IPS-18a (cell line): ENCODE data around the gene TMPRSS11D.

ENCODE experiments used
- H3K27ac ChIP-seq: one replicate; pipeline ENCODE4 v1.5.1; 2013; ENCODE audit warnings: low read length
- H3K27me3 ChIP-seq: one replicate; pipeline ENCODE4 v1.6.1; 2013; ENCODE audit warnings: mild to moderate bottlenecking, low read length; ENCODE audit not compliant: control insufficient read depth, insufficient read depth
- H3K36me3 ChIP-seq: one replicate; pipeline ENCODE4 v1.6.1; 2013; ENCODE audit warnings: low read depth, low read length; ENCODE audit not compliant: control insufficient read depth
- H3K4me1 ChIP-seq: one replicate; pipeline ENCODE4 v1.6.1; 2013; ENCODE audit warnings: low read depth, low read length; ENCODE audit not compliant: control insufficient read depth
- H3K4me3 ChIP-seq: one replicate; pipeline ENCODE4 v1.5.1; 2013; ENCODE audit warnings: low read length
- H3K9ac ChIP-seq: one replicate; pipeline ENCODE4 v1.6.1; 2013; ENCODE audit warnings: mild to moderate bottlenecking, low read length, moderate library complexity
- H3K9me3 ChIP-seq: one replicate; pipeline ENCODE4 v1.6.1; 2013; ENCODE audit warnings: low read depth, low read length; ENCODE audit not compliant: control insufficient read depth

The TMPRSS11D gene

DNA sequence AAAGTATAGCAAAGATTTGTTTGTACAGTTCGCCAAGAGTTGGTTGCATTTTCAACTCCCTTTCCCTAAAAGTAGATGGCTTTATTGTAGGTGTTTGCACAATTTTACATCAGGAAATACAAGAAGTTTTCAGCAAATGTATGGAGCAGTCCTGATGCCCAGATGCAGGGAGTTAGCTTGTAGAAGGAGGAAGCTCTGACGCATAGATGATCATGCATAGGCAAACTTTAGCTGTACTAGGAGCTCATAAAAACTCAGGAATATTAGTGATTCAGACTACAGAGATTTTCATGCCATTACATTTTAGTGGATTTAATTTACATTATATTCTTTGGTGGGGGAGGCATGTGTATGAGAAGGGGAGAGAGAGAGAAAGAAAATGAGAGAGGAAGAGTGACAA is 62.9 kb downstream of the TMPRSS11D start:
- Histone ChIP-seq H3K9me3 (no peaks in the 10 kb centered on the region), H3K27ac (no peak overlapping the region), H3K9ac (no peak overlapping the region), H3K36me3 (no peaks in the 10 kb centered on the region), H3K27me3 (no peaks in the 10 kb centered on the region), H3K4me1 (no peaks in the 10 kb centered on the region), H3K4me3 (no peak overlapping the region)

DNA sequence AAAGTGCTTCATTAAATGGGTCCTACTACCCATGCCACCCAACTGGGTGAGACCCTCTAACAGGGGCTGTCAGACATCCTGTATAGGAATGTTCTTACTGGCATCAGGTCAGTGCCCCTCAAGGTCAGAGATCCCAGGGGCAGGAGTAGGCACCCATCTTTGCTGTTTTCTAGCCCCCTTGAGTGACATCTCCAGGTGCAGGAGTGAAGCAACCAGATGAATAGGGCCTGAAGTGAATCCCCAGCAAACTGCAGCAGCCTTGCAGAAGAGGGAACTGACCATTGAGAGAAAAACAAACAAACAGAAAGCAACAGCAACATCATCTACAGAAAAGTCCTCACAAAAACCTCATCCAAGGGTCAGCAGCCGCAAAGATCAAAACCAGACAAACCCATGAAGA is 73.8 kb downstream of the TMPRSS11D start:
- Histone ChIP-seq H3K27ac (no peak overlapping the region), H3K4me3 (no peak overlapping the region), H3K9ac (no peak overlapping the region), H3K9me3 (peaks cover 1% of the 10 kb centered on the region), H3K36me3 (no peaks in the 10 kb centered on the region), H3K27me3 (no peaks in the 10 kb centered on the region), H3K4me1 (no peaks in the 10 kb centered on the region)

- Histone ChIP-seq H3K36me3 (no peaks in the 10 kb centered on the region), H3K9ac (no peak overlapping the region), H3K9me3 (no peaks in the 10 kb centered on the region), H3K27me3 (no peaks in the 10 kb centered on the region), H3K4me1 (no peaks in the 10 kb centered on the region), H3K4me3 (no peak overlapping the region), H3K27ac (no peak overlapping the region)
Measured at GRCh38 chr4:67809502-67809901, 74.3 kb downstream of the TMPRSS11D start.

- Histone ChIP-seq H3K27me3 (no peaks in the 10 kb centered on the region), H3K4me1 (no peaks in the 10 kb centered on the region), H3K27ac (no peak overlapping the region), H3K4me3 (no peak overlapping the region), H3K36me3 (no peaks in the 10 kb centered on the region), H3K9me3 (no peaks in the 10 kb centered on the region), H3K9ac (no peak overlapping the region)
Measured at GRCh38 chr4:67796810-67797209, 87.0 kb downstream of the TMPRSS11D start.

- H3K9ac ChIP-seq = no peak overlapping the region
- no peak overlapping the region for H3K27ac ChIP-seq
- no peaks in the 10 kb centered on the region for H3K27me3 ChIP-seq
- no peaks in the 10 kb centered on the region for H3K9me3 ChIP-seq
- no peaks in the 10 kb centered on the region for H3K36me3 ChIP-seq
- no peak overlapping the region for H3K4me3 ChIP-seq
- H3K4me1 ChIP-seq = no peaks in the 10 kb centered on the region
Measured at GRCh38 chr4:67790721-67791120, 93.1 kb downstream of the TMPRSS11D start.

DNA sequence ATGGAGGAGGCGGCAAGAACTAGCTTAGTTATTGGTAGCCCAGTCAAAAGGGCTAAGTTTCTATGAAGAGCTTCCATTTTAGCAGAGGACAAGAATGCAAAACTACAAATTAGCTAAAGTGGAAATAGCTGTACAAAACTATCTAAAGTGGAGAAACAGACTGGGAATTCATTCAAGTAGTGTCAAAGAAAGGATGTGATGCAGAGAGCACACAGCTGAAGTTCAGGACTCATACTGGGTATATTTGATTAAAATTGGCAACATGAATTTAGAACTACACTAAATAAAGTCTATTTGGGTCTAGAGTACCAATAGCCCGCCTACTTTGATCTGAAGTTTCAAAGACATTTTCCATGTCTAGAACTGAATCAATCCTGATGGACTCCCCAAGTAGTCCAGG is 96.5 kb downstream of the TMPRSS11D start:
- Histone ChIP-seq H3K4me1 (no peaks in the 10 kb centered on the region), H3K27ac (no peak overlapping the region), H3K4me3 (no peak overlapping the region), H3K36me3 (no peaks in the 10 kb centered on the region), H3K9me3 (no peaks in the 10 kb centered on the region), H3K27me3 (no peaks in the 10 kb centered on the region), H3K9ac (no peak overlapping the region)

- H3K27me3 ChIP-seq = no peaks in the 10 kb centered on the region
- H3K4me3 ChIP-seq = no peak overlapping the region
- H3K9ac ChIP-seq = no peak overlapping the region
- no peaks in the 10 kb centered on the region for H3K36me3 ChIP-seq
- no peaks in the 10 kb centered on the region for H3K9me3 ChIP-seq
- no peak overlapping the region for H3K27ac ChIP-seq
- no peaks in the 10 kb centered on the region for H3K4me1 ChIP-seq
Measured at GRCh38 chr4:67785528-67785927, 98.3 kb downstream of the TMPRSS11D start.

DNA sequence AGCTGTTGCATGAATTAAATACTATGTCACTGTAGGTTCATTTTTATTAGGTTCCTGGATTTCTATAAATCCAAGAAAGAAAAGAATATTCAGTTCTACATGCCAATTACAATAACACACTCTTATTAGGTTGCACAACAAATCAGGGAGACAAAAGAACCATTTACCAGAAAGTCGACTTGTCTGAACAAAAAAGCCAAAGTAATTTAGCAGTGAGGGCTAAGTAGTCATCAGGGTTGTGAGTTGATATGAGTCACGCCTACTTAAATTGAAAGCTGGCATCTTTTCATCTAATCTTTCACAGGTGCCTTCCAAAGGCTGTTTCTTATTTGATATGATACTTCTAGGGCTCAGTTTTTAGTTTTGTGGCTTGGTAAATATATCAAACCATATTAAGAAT is 104.2 kb downstream of the TMPRSS11D start:
- H3K9ac ChIP-seq = no peak overlapping the region
- H3K27me3 ChIP-seq = no peaks in the 10 kb centered on the region
- H3K4me1 ChIP-seq = no peaks in the 10 kb centered on the region
- H3K4me3 ChIP-seq = no peak overlapping the region
- H3K36me3 ChIP-seq = no peaks in the 10 kb centered on the region
- no peaks in the 10 kb centered on the region for H3K9me3 ChIP-seq
- no peak overlapping the region for H3K27ac ChIP-seq

- H3K9ac ChIP-seq = no peak overlapping the region
- H3K27me3 ChIP-seq = no peaks in the 10 kb centered on the region
- no peak overlapping the region for H3K4me3 ChIP-seq
- no peaks in the 10 kb centered on the region for H3K36me3 ChIP-seq
- no peak overlapping the region for H3K27ac ChIP-seq
- no peaks in the 10 kb centered on the region for H3K9me3 ChIP-seq
- H3K4me1 ChIP-seq = no peaks in the 10 kb centered on the region
Measured at GRCh38 chr4:67776746-67777145, 107.1 kb downstream of the TMPRSS11D start.
